Testis (tissue), 2 donors: ENCODE data around the gene NUP205.

Experiments used
- CTCF ChIP-seq, 3 experiments: fragments of 450-650 bp in 2 of 3; fragments of 200-600 bp in 1 of 3; sonication (generic) in 1 of 3; IDR thresholded peaks; one replicate each; pipeline ENCODE4 v1.5.1; 2016 to 2019; ENCODE audit warnings: antibody characterized with exemption in 3 of 3, mild to moderate bottlenecking in 2 of 3, moderate library complexity in 1 of 3
- POLR2A ChIP-seq: fragments of 450-650 bp; IDR thresholded peaks from one replicate; pipeline ENCODE4 v1.6.1; 2017; ENCODE audit warnings: antibody characterized with exemption, mild to moderate bottlenecking, moderate library complexity

- TF ChIP-seq CTCF (IDR thresholded peaks at IDR 0.05) (no peak), POLR2A (peak; percentile 18)
These were observed 47.7 kb upstream of the NUP205 start, which contains the start of gene CNOT4 for GRCh38 chr7:135509839-135510591.
